ENCODE data around the gene ATG16L2. TPM values are rescaled to one million over a fixed set of nuclear protein-coding genes. Genes with fewer than 3 reads are reported as not detected.
"Not testable (repeated sequence)": the region's sequence is repeated elsewhere in the genome, so short reads cannot be mapped to it uniquely, and the experiment has no call there.

The ATG16L2 gene
- total RNA-seq, 4 donors from 2014 or later: 21.7 to 46.5 (median 26.4) TPM

DNA sequence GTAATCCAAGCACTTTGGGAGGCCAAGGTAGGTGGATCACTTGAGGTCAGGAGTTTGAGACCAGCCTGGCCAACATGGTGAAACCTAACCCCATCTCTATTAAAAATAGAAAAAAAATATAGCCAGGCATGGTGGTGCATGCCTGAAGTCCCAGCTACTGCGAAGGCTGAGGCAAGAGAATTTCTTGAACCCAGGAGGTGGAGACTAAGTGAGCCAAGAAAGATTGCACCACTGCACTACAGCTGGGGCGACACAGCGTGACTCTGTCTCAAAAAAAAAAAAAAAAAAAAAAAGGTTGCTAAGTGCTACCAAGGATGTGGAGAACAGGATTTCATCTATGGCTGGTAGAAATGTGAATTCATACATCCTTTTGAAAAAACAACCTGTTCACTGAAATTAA, 36.6 kb downstream of the ATG16L2 start:
- peaks cover 0 to 13% (median 0%) of the 10 kb centered on the region in 3 donors for H3K36me3 ChIP-seq

DNA sequence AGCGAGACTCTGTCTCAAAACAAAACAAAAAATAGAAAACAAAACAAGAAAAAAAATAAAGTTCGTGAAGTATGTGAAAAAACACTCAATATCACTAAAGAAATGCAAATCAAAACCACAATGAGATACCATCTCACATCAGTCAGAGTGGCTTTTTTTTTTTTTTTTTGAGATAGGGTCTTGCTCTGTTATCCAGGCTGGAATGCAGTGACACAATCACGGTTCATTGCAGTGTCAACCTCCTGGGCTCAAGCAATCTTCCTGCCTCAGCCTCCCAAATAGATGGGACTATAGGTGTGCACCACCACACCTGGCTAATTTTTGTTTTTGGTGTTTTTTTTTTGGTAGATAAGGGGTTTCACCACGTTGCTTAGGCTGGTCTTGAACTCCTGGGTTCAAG, 37.5 kb downstream of the ATG16L2 start:
- Histone ChIP-seq H3K27ac (no peak overlapping the region), H3K9me3 (no peaks in the 10 kb centered on the region), H3K4me1 (peaks cover 0 to 3% (median 2%) of the 10 kb centered on the region in 3 donors), H3K4me3 (no peak overlapping the region), H3K36me3 (peaks cover 0 to 6% (median 0%) of the 10 kb centered on the region in 3 donors), H3K27me3 (no peaks in the 10 kb centered on the region)
- intact Hi-C loops (cut with DNase I): no loop called here
- TF ChIP-seq, protein P1, sequence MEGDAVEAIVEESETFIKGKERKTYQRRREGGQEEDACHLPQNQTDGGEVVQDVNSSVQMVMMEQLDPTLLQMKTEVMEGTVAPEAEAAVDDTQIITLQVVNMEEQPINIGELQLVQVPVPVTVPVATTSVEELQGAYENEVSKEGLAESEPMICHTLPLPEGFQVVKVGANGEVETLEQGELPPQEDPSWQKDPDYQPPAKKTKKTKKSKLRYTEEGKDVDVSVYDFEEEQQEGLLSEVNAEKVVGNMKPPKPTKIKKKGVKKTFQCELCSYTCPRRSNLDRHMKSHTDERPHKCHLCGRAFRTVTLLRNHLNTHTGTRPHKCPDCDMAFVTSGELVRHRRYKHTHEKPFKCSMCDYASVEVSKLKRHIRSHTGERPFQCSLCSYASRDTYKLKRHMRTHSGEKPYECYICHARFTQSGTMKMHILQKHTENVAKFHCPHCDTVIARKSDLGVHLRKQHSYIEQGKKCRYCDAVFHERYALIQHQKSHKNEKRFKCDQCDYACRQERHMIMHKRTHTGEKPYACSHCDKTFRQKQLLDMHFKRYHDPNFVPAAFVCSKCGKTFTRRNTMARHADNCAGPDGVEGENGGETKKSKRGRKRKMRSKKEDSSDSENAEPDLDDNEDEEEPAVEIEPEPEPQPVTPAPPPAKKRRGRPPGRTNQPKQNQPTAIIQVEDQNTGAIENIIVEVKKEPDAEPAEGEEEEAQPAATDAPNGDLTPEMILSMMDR (IDR thresholded peaks at IDR 0.05): no peak
- TF ChIP-seq POLR2A (IDR thresholded peaks at IDR 0.05): no peak
- no peak for DNase-seq
- 77 to 88% methylated on average over 4 of the region's 4 CpGs for WGBS, 2 donors

More for the DNA sequence above, 36.6 kb downstream of the ATG16L2 start:
- Histone ChIP-seq H3K27me3 (no peaks in the 10 kb centered on the region), H3K27ac (no peak overlapping the region), H3K4me3 (no peak overlapping the region), H3K4me1 (no peaks in the 10 kb centered on the region), H3K9me3 (no peaks in the 10 kb centered on the region)
- no peak for DNase-seq
- 81 to 83% methylated on average over 3 of the region's 3 CpGs for WGBS, 2 donors
- intact Hi-C loops (cut with DNase I): no loop called here
- TF ChIP-seq, protein P1 (IDR thresholded peaks at IDR 0.05): no peak
- no peak for TF ChIP-seq POLR2A (IDR thresholded peaks at IDR 0.05)

DNA sequence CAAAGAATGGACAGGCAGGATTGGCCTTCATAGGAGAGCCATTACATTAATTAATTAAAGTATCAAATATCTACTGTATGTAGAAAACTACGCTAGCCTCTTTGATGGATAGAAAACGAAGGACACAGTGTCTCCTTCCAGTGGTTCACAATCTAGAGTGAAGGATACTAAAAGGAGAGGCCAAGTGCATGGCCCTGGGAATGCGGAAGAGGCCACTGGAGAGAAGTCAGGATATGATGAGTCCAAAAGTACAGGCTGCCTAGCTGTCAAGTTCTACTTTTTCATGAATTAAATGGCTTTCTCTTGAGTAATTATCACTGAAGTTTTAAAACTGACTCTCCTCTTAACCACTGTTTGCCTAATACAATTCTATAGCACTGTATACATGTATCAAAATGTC, 41.9 kb downstream of the ATG16L2 start:
- Histone ChIP-seq H3K4me1 (peaks cover 4 to 13% (median 5%) of the 10 kb centered on the region in 3 donors), H3K27ac (peak overlapping the region in 1 of 4 donors; percentile 15), H3K9me3 (no peaks in the 10 kb centered on the region), H3K4me3 (no peak overlapping the region), H3K36me3 (no peaks in the 10 kb centered on the region), H3K27me3 (no peaks in the 10 kb centered on the region)
- TF ChIP-seq, protein P1 (IDR thresholded peaks at IDR 0.05): no peak
- TF ChIP-seq POLR2A (IDR thresholded peaks at IDR 0.05): no peak
- DNase-seq: no peak
- intact Hi-C loops (cut with DNase I): no loop called here
- WGBS, 2 donors: 68 to 84% methylated on average over 3 of the region's 3 CpGs

DNA sequence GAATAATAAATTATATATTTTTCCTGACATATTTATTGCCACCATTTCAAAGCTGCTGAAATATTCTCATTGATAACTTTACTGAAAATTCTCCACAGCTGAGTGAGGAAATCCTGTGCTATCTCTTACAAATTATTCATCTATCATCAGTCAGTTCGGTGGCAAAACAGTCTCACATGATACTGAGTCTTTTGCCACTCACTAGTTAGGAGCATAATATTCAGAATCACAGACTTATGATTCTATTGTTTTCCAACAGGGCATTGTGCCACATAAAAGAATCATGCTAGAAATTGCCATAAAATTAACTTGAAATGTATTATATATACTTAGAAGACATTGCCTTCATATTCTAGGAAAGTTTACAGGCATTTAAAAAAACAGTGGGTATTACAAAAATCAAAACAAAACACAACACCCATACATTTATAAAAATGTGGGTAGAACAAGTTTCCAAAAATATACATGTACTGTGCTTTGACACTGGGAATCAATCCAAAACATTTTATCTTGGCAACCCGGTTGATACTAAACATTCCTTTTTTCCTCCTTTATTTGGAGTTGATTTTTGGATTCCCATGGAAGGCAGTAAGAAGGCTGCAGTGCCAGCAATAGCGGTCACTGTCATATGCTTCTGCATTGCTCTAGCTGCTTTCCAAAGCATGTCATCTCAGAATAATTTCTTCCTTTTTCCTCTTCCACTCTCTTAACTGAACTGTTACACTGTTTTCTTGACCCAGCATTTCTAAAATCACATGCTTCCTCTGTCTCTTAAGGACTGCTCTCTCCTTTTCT, 42.5 kb downstream of the ATG16L2 start:
- Histone ChIP-seq H3K4me3 (no peak overlapping the region), H3K36me3 (no peaks in the 10 kb centered on the region), H3K27ac (peak overlapping the region in 2 of 4 donors; percentile 0 to 15), H3K27me3 (no peaks in the 10 kb centered on the region), H3K9me3 (no peaks in the 10 kb centered on the region), H3K4me1 (peaks cover 4 to 13% (median 5%) of the 10 kb centered on the region in 3 donors)
- 11 to 20% methylated on average over 3 of the region's 3 CpGs for WGBS, 2 donors
- DNase-seq: no peak
- TF ChIP-seq, protein P1 (IDR thresholded peaks at IDR 0.05): no peak
- TF ChIP-seq POLR2A (IDR thresholded peaks at IDR 0.05): no peak
- intact Hi-C loops (cut with DNase I): no loop called here

- H3K9me3 ChIP-seq; intact Hi-C loops (cut with DNase I); H3K27me3 ChIP-seq; H3K36me3 ChIP-seq; DNase-seq; H3K4me3 ChIP-seq; H3K27ac ChIP-seq: not testable (repeated sequence)
- 96 to 100% methylated on average over 2 of the region's 2 CpGs for WGBS, 2 donors
- peaks cover 4 to 13% (median 5%) of the 10 kb centered on the region in 3 donors for H3K4me1 ChIP-seq
Observed at GRCh38 chr11:72858267-72858666, 44.1 kb downstream of the ATG16L2 start.

All from esophagus squamous epithelium (tissue), 5 donors.